Stomach (tissue), 9 donors: ENCODE data around the gene CAPN12. TPM values are rescaled to one million over a fixed set of nuclear protein-coding genes. Genes with fewer than 3 reads are reported as not detected.

Experiments used
- DNase-seq, 2 donors: peaks; one replicate each; pipeline versions ENCODE4 v3.0.0 to v3.0.0-alpha.2; 2013 to 2019
- H3K27ac ChIP-seq, 5 donors: fragments of 200-600 bp in 4 of 5; sonication (generic) in 4 of 5; one replicate each; pipeline ENCODE4 v1.5.1; 2013 to 2019; ENCODE audit warnings: mild to moderate bottlenecking in 1 of 5, moderate library complexity in 1 of 5
- H3K27me3 ChIP-seq, 3 donors: fragments of 200-600 bp; sonication (generic); one replicate each; pipeline ENCODE4 v1.5.1; 2017 to 2019; ENCODE audit warnings: mixed run types in 1 of 3
- H3K36me3 ChIP-seq, 4 donors: fragments of 200-600 bp; sonication (generic); 1 replicate in 3 of 4; 2 replicates in 1 of 4; pipeline ENCODE4 v1.5.1; 2016 to 2019
- H3K4me1 ChIP-seq, 4 donors: fragments of 200-600 bp; sonication (generic); one replicate each; pipeline ENCODE4 v1.5.1; 2016 to 2019
- H3K4me3 ChIP-seq, 4 donors: fragments of 200-600 bp; sonication (generic) in 3 of 4; one replicate each; pipeline ENCODE4 v1.5.1; 2016 to 2019; ENCODE audit warnings: mild to moderate bottlenecking in 1 of 4
- H3K9me3 ChIP-seq, 4 donors: fragments of 200-600 bp; sonication (generic); one replicate each; pipeline ENCODE4 v1.5.1; 2016 to 2019
- EP300 ChIP-seq: sonication (generic); formaldehyde crosslinking; IDR thresholded peaks from one replicate; pipeline ENCODE4 v1.6.1; 2017; ENCODE audit warnings: antibody characterized with exemption
- POLR2A ChIP-seq, 4 donors: fragments of 450-650 bp; IDR thresholded peaks; one replicate each; pipeline ENCODE4 v1.6.1; 2016; ENCODE audit warnings: antibody characterized with exemption in 4 of 4, control low read depth in 2 of 4, mild to moderate bottlenecking in 1 of 4, moderate library complexity in 1 of 4
- POLR2AphosphoS5 ChIP-seq, 3 donors: sonication (generic); formaldehyde crosslinking; IDR thresholded peaks; one replicate each; pipeline ENCODE4 v1.6.1; 2016; ENCODE audit warnings: antibody characterized with exemption in 3 of 3
- WGBS, 5 donors: extraction: QIAGEN DNeasy Blood & Tissue Kit in 3 of 5; methylation state at CpG; one replicate each; pipeline versions ENCODE4 v1.1.5 to v1.1.7; 2013 to 2018; 5-methylcytosine and 5-hydroxymethylcytosine counted together
- intact Hi-C: fragments of 100-400 bp; cut with DNase I; formaldehyde crosslinking; loops from one replicate; pipeline ENCODE4 v1.15.1; 2023; ENCODE audit warnings: low total_unique reads
- polyA plus RNA-seq, 3 donors: library from polyadenylated mRNA; stranded (reverse); fragments of 200-250 nt; gene quantifications; one replicate each; pipeline ENCODE4 v1.2.3, GENCODE V29; 2013
- total RNA-seq, 5 donors: library from RNA; depleted of rRNA; stranded (reverse); fragments of >200 nt; gene quantifications; one replicate each; pipeline versions ENCODE4 v1.1.0 to v1.2.3, GENCODE V29; 2014 to 2016
- TF ChIP-seq, protein P1 (sequence below), 7 experiments: fragments of 450-650 bp in 4 of 7; fragments of 200-600 bp in 3 of 7; sonication (generic) in 3 of 7; IDR thresholded peaks; one replicate each; pipeline ENCODE4 v1.5.1; 2016 to 2019; ENCODE audit warnings: antibody characterized with exemption in 7 of 7, control low read depth in 2 of 7, mild to moderate bottlenecking in 1 of 7
- donor health status: healthy with polysubstance abuse.
- donor health status: Bipolar disorder and iron deficiency.
- donor health status: healthy.

The CAPN12 gene
- total and polyA plus RNA-seq, 8 donors, result 1.2 to 33.3 (median 5.6) TPM

DNA sequence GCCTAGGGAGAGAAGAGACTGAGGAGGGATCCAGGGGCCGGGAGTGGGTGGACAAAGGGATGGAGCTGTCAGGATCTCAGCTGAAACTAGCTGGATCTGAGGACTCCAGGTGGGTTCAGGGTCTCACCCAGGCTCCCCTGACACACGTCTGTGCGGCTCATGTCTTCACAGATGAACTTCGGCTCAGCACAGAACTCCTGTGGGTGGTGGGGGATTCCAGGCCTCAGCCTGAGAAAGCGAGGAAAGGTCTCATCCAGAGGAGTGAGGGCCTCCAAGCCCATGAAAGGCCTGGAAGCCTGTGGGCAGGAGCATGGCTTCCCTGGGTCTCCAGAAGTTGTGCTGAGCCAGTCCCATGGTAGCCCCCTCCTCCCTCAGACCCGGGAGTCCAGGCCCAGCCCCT, 1.4 kb downstream of the CAPN12 start:
- H3K36me3 ChIP-seq, result no peaks in the 10 kb centered on the region
- intact Hi-C loops, result no loop called here
- no peaks in the 10 kb centered on the region for H3K4me1 ChIP-seq
- H3K27ac ChIP-seq, result no peak overlapping the region
- no peak for DNase-seq
- no peaks in the 10 kb centered on the region for H3K27me3 ChIP-seq
- 80 to 94% (median 86%) methylated on average over 5 to 6 of the region's 6 CpGs for WGBS, 5 donors
- TF ChIP-seq POLR2AphosphoS5 (IDR thresholded peaks at IDR 0.05) (no peak), EP300 (no peak), POLR2A (IDR thresholded peaks at IDR 0.05) (no peak)
- TF ChIP-seq, protein P1, sequence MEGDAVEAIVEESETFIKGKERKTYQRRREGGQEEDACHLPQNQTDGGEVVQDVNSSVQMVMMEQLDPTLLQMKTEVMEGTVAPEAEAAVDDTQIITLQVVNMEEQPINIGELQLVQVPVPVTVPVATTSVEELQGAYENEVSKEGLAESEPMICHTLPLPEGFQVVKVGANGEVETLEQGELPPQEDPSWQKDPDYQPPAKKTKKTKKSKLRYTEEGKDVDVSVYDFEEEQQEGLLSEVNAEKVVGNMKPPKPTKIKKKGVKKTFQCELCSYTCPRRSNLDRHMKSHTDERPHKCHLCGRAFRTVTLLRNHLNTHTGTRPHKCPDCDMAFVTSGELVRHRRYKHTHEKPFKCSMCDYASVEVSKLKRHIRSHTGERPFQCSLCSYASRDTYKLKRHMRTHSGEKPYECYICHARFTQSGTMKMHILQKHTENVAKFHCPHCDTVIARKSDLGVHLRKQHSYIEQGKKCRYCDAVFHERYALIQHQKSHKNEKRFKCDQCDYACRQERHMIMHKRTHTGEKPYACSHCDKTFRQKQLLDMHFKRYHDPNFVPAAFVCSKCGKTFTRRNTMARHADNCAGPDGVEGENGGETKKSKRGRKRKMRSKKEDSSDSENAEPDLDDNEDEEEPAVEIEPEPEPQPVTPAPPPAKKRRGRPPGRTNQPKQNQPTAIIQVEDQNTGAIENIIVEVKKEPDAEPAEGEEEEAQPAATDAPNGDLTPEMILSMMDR (IDR thresholded peaks at IDR 0.05), result no peak
- H3K9me3 ChIP-seq, result no peaks in the 10 kb centered on the region
- no peak overlapping the region for H3K4me3 ChIP-seq

GRCh38 chr19:38742296-38742695, 2.0 kb downstream of the CAPN12 start:
- intact Hi-C loops, result no loop called here

DNA sequence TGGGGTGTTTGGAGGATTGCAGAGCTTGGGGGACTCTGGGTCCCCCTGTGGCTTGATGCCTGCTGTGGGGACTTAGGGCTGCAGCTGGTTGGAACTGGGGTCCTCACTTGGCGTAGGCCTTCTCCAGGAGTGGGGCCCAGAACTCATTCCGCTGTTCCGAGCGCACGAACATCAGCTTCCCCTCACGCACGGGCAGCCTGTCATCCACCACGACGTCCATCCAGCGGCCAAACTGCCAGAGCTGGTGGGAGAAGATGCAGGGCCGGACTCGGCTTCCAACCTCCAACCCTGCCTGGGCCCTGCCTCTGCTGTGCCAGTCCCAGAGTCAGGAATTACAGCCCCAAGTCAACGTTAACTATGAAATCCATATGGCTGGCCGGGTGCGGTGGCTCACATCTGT, 2.6 kb downstream of the CAPN12 start:
- Histone ChIP-seq H3K27ac (no peak overlapping the region), H3K4me3 (no peak overlapping the region), H3K4me1 (peaks cover 0 to 9% (median 8%) of the 10 kb centered on the region in 4 donors), H3K27me3 (peaks cover 0 to 5% (median 0%) of the 10 kb centered on the region in 3 donors), H3K36me3 (no peaks in the 10 kb centered on the region), H3K9me3 (no peaks in the 10 kb centered on the region)
- TF ChIP-seq EP300 (no peak), POLR2A (IDR thresholded peaks at IDR 0.05) (no peak), POLR2AphosphoS5 (IDR thresholded peaks at IDR 0.05) (no peak)
- TF ChIP-seq, protein P1 (IDR thresholded peaks at IDR 0.05), result no peak
- WGBS, 5 donors, result 94 to 98% (median 95%) methylated on average over 15 of the region's 15 CpGs
- DNase-seq, result no peak
- intact Hi-C loops, result no loop called here

More at GRCh38 chr19:38742296-38742695, 2.0 kb downstream of the CAPN12 start:
- whole genome bisulfite sequencing, 5 donors, result 92 to 97% (median 93%) methylated on average over 9 of the region's 9 CpGs
- Histone ChIP-seq H3K9me3 (no peaks in the 10 kb centered on the region), H3K27ac (no peak overlapping the region), H3K27me3 (peaks cover 0 to under 1% (median 0%) of the 10 kb centered on the region in 3 donors), H3K4me1 (peaks cover 0 to 3% (median 2%) of the 10 kb centered on the region in 4 donors), H3K4me3 (no peak overlapping the region), H3K36me3 (no peaks in the 10 kb centered on the region)
- TF ChIP-seq, protein P1 (IDR thresholded peaks at IDR 0.05), result no peak
- TF ChIP-seq POLR2AphosphoS5 (IDR thresholded peaks at IDR 0.05), result no peak
- no peak for TF ChIP-seq POLR2A (IDR thresholded peaks at IDR 0.05)
- no peak for TF ChIP-seq EP300
- DNase-seq, result no peak

DNA sequence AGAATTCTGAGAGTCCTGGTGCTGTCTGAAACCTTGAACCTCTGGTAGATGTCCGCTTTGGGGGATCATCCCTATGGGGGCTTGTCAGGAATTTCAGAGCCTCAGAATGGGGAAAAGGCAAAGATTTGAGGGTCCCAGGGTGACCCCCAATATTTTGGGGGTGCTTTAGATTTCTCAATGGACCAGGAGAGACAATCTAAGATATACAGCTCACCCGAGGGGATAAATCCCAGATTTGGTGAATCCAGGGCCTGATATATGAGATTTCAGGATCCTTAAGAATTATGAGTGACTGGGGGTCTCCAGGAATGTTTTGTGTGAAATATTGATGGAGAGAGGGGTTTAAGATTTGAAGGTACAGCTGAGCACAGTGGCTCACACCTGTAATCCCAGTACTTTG, 3.3 kb downstream of the CAPN12 start:
- Histone ChIP-seq H3K36me3 (no peaks in the 10 kb centered on the region), H3K4me3 (no peak overlapping the region), H3K27me3 (peaks cover 0 to 10% (median 0%) of the 10 kb centered on the region in 3 donors), H3K27ac (no peak overlapping the region), H3K4me1 (peaks cover 4 to 17% (median 15%) of the 10 kb centered on the region in 4 donors), H3K9me3 (no peaks in the 10 kb centered on the region)
- intact Hi-C loops, result no loop called here
- WGBS, 5 donors, result 88 to 100% (median 96%) methylated on average over 2 of the region's 2 CpGs
- no peak for TF ChIP-seq POLR2AphosphoS5 (IDR thresholded peaks at IDR 0.05)
- TF ChIP-seq POLR2A (IDR thresholded peaks at IDR 0.05), result no peak
- no peak for DNase-seq

DNA sequence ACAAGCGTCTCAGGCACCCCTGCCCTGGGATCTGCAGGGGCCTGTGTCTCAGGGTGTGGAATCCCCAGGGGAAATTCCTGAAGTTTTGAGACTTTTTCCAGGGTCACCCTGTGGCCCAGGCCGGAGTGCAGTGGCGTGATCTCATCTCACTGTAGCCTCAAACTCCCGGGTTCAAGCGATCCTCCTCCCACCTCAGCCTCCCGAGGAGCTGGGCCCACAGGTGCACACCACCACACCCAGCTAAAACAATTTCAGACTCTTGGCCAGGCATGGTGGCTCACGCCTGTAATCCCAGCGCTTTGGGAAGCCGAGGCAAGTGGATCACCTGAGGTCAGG, 4.0 kb downstream of the CAPN12 start:
- peaks cover 4 to 20% (median 18%) of the 10 kb centered on the region in 4 donors for H3K4me1 ChIP-seq
- H3K36me3 ChIP-seq, result no peaks in the 10 kb centered on the region
- H3K27ac ChIP-seq, result no peak overlapping the region
- H3K27me3 ChIP-seq, result peaks cover 0 to 10% (median 0%) of the 10 kb centered on the region in 3 donors
- no peak overlapping the region for H3K4me3 ChIP-seq
- intact Hi-C loops, result no loop called here
- H3K9me3 ChIP-seq, result no peaks in the 10 kb centered on the region
- WGBS, 5 donors, result 86 to 100% (median 89%) methylated on average over 6 to 9 of the region's 9 CpGs
- DNase-seq, result no peak
- no peak for TF ChIP-seq EP300
- TF ChIP-seq, protein P1 (IDR thresholded peaks at IDR 0.05), result no peak
